Activated T-cell treated with anti-CD3 and anti-CD28 coated beads, Interleukin-2, amount 50 U/mL, for 24 hours (primary cell): ENCODE results near the gene SLIT1.

Experiments
- DNase-seq: peaks from one replicate; pipeline ENCODE4 v3.0.0-alpha.2; 2020
- H3K27ac Mint-ChIP-seq: 2 replicates; pipeline ENCODE4 v1.8.0; 2020; ENCODE audit warnings: mild to moderate bottlenecking, mixed read lengths
- H3K27me3 Mint-ChIP-seq: 2 replicates; pipeline ENCODE4 v1.8.0; 2020; ENCODE audit warnings: mixed read lengths
- H3K36me3 Mint-ChIP-seq: 2 replicates; pipeline ENCODE4 v1.8.0; 2020; ENCODE audit warnings: low read depth, mixed read lengths
- H3K4me1 Mint-ChIP-seq: 2 replicates; pipeline ENCODE4 v1.8.0; 2020; ENCODE audit warnings: low read depth, mixed read lengths
- H3K4me3 Mint-ChIP-seq: 2 replicates; pipeline ENCODE4 v1.8.0; 2020; ENCODE audit warnings: mild to moderate bottlenecking, moderate library complexity, mixed read lengths
- H3K9me3 Mint-ChIP-seq: 2 replicates; pipeline ENCODE4 v1.8.0; 2020; ENCODE audit warnings: mixed read lengths

Gene SLIT1

DNA sequence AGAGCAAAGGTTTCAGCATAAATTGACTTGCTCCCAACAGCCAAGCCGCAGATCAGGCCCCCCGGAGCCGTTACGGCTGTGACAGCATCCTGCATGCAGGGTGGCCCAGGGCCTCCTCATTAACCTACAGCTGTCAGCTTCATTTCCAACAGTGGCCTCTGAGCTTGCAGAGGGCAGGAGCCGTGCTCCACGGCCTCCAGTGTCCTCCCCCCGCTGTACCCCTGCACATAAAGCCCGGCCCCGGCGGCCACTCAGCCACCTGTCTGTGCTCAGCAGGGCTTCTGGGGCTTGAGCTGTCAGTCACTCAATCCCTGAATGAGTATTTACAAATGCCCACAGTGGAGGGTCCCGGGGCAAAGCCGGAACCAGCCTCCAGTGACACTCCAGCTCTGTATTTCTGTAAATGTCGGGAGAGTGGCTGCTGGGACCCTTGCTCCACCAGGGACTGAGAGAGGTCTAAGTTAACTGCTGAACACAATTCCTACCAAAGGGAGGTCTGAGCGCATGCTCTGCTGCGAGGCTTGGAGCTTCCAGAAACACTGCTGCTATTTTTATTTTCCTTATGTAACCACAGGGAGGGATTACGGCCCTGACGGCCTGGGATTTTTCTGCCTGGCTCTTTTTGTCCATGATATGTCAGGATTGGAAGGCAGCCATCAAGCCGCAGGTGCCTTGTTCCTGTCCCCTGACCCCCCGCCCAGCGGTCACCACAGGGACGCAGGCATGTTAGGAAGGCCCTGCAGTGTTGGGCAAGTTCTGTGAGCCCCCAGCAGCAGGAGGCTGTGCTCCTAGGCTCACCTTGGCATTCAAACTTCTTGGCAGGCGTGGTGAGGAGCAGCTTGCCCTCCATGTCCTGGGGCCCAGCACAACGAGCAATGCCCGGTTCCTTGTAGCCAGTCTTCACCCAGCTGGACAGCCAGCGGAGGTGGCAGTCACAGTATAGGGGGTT is 165.0 kb downstream of the SLIT1 start:
- no peak overlapping the region for H3K4me3 Mint-ChIP-seq
- H3K9me3 Mint-ChIP-seq = no peaks in the 10 kb centered on the region
- H3K27ac Mint-ChIP-seq = no peak overlapping the region
- no peaks in the 10 kb centered on the region for H3K36me3 Mint-ChIP-seq
- H3K4me1 Mint-ChIP-seq = peaks cover 21% of the 10 kb centered on the region
- no peaks in the 10 kb centered on the region for H3K27me3 Mint-ChIP-seq
- DNase-seq = no peak

- no peaks in the 10 kb centered on the region for H3K36me3 Mint-ChIP-seq
- DNase-seq = no peak
- H3K4me1 Mint-ChIP-seq = peaks cover 23% of the 10 kb centered on the region
- no peak overlapping the region for H3K27ac Mint-ChIP-seq
- H3K27me3 Mint-ChIP-seq = no peaks in the 10 kb centered on the region
- H3K4me3 Mint-ChIP-seq = no peak overlapping the region
- H3K9me3 Mint-ChIP-seq = no peaks in the 10 kb centered on the region
These were observed 166.4 kb downstream of the SLIT1 start for GRCh38 chr10:97019213-97019844.

DNA sequence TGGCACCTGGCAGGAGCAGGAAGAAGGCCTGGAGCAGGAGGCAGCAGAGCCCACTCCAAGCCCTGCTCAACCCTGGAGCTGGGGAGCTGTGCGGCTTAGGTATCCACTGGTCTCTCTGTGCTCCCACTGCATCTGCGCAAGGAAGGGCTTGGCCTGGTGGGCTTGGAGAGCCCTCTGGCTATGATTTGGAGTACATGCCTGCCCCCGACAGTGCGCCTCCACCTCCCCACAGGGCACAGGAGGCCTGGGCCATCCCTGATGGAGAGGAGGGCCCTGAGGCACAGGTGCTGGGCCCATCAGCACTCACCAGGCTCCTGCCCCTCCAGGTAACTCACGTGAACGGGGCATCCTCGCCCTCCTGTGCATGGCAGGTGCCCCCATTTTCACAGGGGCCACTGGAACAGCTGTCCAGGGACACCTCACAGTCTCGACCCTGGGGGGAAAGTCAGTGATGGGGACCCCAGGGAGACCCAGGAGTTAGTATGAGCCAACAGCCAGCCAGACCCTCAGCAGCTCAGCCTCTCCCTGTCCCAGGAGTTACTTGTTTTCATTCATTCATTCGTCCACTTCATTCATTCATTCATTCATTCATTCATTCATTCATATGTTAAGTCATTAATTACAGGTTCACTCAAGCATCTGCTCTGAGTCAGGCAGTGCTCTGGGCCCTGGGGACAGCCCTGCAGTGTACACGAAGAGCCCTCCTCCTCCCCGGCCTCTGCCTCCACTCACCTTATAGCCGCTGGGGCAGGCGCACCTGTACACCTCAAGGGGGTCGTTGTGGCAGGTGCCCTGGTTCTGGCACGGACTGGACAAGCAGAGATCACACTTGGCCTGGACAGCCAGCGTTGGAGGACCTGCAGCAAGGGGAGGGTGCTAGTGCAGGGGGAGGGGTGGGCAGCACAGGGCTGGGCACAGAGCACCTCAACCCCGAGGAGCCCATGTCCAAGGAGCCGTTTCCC is 167.2 kb downstream of the SLIT1 start:
- Mint-ChIP-seq H3K4me1 (peaks cover 20% of the 10 kb centered on the region), H3K4me3 (no peak overlapping the region), H3K27me3 (no peaks in the 10 kb centered on the region), H3K9me3 (no peaks in the 10 kb centered on the region), H3K27ac (no peak overlapping the region), H3K36me3 (no peaks in the 10 kb centered on the region)
- DNase-seq = peak; percentile 23

DNA sequence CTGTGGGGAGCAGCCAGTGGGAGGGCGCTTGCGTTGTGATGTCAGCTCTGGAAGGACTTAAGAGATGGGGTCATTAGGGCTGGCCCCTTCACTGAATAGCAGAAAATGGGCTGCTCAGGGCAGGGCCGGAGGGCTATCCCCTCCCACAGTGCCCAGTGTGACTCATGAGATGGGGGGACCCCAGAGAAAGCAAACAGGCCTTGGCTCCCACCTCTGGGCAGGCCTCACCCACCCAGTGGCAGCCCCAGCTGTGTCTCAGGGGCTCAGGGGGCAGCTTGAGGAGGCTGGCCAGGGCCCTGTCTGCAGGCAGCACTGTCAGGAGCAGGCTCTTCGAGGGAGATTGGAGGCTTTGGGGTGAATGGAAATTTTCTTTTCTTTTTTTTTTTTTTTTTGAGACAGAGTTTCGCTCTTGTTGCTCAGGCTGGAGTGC is 168.3 kb downstream of the SLIT1 start:
- Mint-ChIP-seq H3K9me3 (no peaks in the 10 kb centered on the region), H3K4me3 (peak overlapping the region; percentile 51), H3K36me3 (no peaks in the 10 kb centered on the region), H3K27me3 (no peaks in the 10 kb centered on the region), H3K27ac (peak overlapping the region; percentile 89), H3K4me1 (peaks cover 20% of the 10 kb centered on the region)
- DNase-seq = peak; percentile 19

GRCh38 chr10:97016728-97017473 is 168.9 kb downstream of the SLIT1 start:
- peak overlapping the region; percentile 89 for H3K27ac Mint-ChIP-seq
- H3K36me3 Mint-ChIP-seq = no peaks in the 10 kb centered on the region
- no peaks in the 10 kb centered on the region for H3K27me3 Mint-ChIP-seq
- H3K9me3 Mint-ChIP-seq = no peaks in the 10 kb centered on the region
- peak overlapping the region; percentile 51 for H3K4me3 Mint-ChIP-seq
- DNase-seq = peak; percentile 33
- H3K4me1 Mint-ChIP-seq = peaks cover 17% of the 10 kb centered on the region

DNA sequence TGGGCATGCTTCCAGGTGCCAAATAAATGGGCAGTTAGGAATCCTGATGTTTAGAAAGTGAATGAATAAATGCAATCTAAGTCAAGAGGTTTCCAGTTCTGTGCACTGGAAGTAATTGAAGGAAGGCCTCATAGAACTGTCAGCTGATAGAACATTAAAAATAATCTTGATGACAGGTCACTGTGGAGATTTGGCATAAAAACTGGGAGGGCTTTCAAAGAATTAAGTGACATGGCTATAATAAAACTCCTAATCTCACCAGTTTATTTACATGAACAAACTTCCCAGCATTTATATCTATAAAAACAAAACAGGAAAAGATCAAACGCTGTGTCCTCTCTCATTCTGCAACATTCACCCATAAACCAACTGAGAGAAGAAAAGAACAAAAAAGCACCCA is 170.5 kb downstream of the SLIT1 start:
- no peaks in the 10 kb centered on the region for H3K36me3 Mint-ChIP-seq
- peaks cover 14% of the 10 kb centered on the region for H3K4me1 Mint-ChIP-seq
- no peaks in the 10 kb centered on the region for H3K9me3 Mint-ChIP-seq
- DNase-seq = no peak
- no peak overlapping the region for H3K4me3 Mint-ChIP-seq
- H3K27me3 Mint-ChIP-seq = no peaks in the 10 kb centered on the region
- H3K27ac Mint-ChIP-seq = no peak overlapping the region

GRCh38 chr10:97013983-97014382 is 171.8 kb downstream of the SLIT1 start:
- H3K9me3 Mint-ChIP-seq = no peaks in the 10 kb centered on the region
- H3K4me1 Mint-ChIP-seq = peaks cover 14% of the 10 kb centered on the region
- H3K27ac Mint-ChIP-seq = no peak overlapping the region
- no peaks in the 10 kb centered on the region for H3K36me3 Mint-ChIP-seq
- H3K4me3 Mint-ChIP-seq = no peak overlapping the region
- no peaks in the 10 kb centered on the region for H3K27me3 Mint-ChIP-seq
- DNase-seq = no peak

DNA sequence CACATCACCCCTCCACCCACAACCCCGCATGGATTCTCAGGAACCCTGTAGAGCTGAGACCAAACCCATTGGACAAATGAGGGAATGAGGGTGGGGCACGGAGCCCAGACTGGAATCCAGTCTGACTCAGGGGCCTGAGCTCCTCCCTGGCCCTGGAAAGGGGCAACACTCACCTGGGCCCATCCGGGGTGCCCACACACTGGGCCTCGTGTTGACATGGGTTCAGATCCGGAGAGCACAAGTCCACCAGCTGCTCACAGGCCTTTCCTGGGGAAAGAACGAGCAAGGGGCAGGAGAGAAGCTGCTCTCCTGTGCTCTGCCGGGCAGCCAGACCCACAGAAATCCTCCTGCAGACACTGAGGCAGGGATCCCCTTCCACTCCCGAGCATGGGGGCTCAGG is 172.2 kb downstream of the SLIT1 start:
- no peak overlapping the region for H3K27ac Mint-ChIP-seq
- no peak overlapping the region for H3K4me3 Mint-ChIP-seq
- H3K36me3 Mint-ChIP-seq = no peaks in the 10 kb centered on the region
- no peaks in the 10 kb centered on the region for H3K9me3 Mint-ChIP-seq
- no peaks in the 10 kb centered on the region for H3K27me3 Mint-ChIP-seq
- no peak for DNase-seq
- H3K4me1 Mint-ChIP-seq = peaks cover 14% of the 10 kb centered on the region

- no peak overlapping the region for H3K27ac Mint-ChIP-seq
- no peaks in the 10 kb centered on the region for H3K36me3 Mint-ChIP-seq
- H3K4me3 Mint-ChIP-seq = no peak overlapping the region
- no peak for DNase-seq
- peaks cover 3% of the 10 kb centered on the region for H3K9me3 Mint-ChIP-seq
- H3K4me1 Mint-ChIP-seq = peaks cover 12% of the 10 kb centered on the region
- no peaks in the 10 kb centered on the region for H3K27me3 Mint-ChIP-seq
These were observed 173.3 kb downstream of the SLIT1 start for GRCh38 chr10:97012470-97012869.

- Mint-ChIP-seq H3K4me3 (no peak overlapping the region), H3K27ac (no peak overlapping the region), H3K9me3 (peaks cover 14% of the 10 kb centered on the region), H3K27me3 (no peaks in the 10 kb centered on the region), H3K4me1 (peaks cover 3% of the 10 kb centered on the region), H3K36me3 (peaks cover 4% of the 10 kb centered on the region)
- no peak for DNase-seq
These were observed 174.4 kb downstream of the SLIT1 start for GRCh38 chr10:97011397-97011796.

GRCh38 chr10:97010695-97011206 is 175.0 kb downstream of the SLIT1 start:
- no peak overlapping the region for H3K4me3 Mint-ChIP-seq
- H3K36me3 Mint-ChIP-seq = peaks cover 4% of the 10 kb centered on the region
- peaks cover 16% of the 10 kb centered on the region for H3K9me3 Mint-ChIP-seq
- H3K4me1 Mint-ChIP-seq = peaks cover 2% of the 10 kb centered on the region
- DNase-seq = no peak
- no peak overlapping the region for H3K27ac Mint-ChIP-seq
- H3K27me3 Mint-ChIP-seq = no peaks in the 10 kb centered on the region

GRCh38 chr10:97007417-97007816 is 178.3 kb downstream of the SLIT1 start:
- Mint-ChIP-seq H3K4me3 (no peak overlapping the region), H3K27ac (no peak overlapping the region), H3K9me3 (peaks cover 19% of the 10 kb centered on the region), H3K27me3 (no peaks in the 10 kb centered on the region), H3K36me3 (peaks cover 4% of the 10 kb centered on the region), H3K4me1 (no peaks in the 10 kb centered on the region)
- no peak for DNase-seq

GRCh38 chr10:97006364-97006763 is 179.4 kb downstream of the SLIT1 start:
- Mint-ChIP-seq H3K36me3 (peaks cover 4% of the 10 kb centered on the region), H3K27ac (no peak overlapping the region), H3K4me1 (no peaks in the 10 kb centered on the region)

More at GRCh38 chr10:97006364-97006763, 179.4 kb downstream of the SLIT1 start:
- DNase-seq = no peak
- Mint-ChIP-seq H3K9me3 (peaks cover 19% of the 10 kb centered on the region), H3K27me3 (no peaks in the 10 kb centered on the region), H3K4me3 (no peak overlapping the region)
